ENCODE data around the gene CNN3. TPM values are rescaled to one million over a fixed set of nuclear protein-coding genes. Genes with fewer than 3 reads are reported as not detected.

The CNN3 gene
- total and polyA plus RNA-seq, 2 donors (not counting 3 experiments of a cell fraction or from before 2014, with no cell fraction given), result 174 to 392 TPM

DNA sequence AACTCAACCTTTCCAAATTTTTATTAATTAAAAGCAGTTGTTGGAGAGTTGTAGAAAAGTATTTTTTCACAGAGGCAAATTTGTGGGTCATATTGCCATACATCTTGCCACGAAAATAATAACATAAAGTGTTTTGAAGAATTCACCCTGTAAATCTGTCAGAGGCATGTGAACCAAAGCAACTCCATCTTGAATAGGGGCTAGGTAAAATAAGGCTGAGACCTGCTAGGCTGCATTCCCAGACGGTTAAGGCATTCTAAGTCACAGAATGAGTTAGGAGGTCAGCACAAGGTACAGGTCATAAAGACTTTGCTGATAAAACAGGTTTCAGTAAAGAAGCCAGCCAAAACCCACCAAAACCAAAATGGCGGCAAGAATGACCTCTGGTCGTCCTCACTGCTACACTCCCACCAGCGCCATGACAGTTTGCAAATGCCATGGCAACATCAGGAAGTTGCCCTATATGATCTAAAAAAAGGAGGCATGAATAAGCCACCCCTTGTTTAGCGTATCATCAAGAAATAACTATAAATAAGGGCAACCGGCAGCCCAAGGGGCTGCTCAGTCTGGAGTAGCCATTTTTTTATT lies 4.4 kb upstream of the CNN3 start:
- BruUV-seq (replicated peaks), result no TSS peak
- Histone ChIP-seq H3K27me3 (ENCODE audit: control insufficient read depth in 2 of 2, insufficient read depth in 2 of 2, low read length in 2 of 2) (no peaks in the 10 kb centered on the region), H3K4me1 (ENCODE audit: control insufficient read depth, extremely low read depth, insufficient read depth, low read length) (peaks cover 40% of the 10 kb centered on the region), H2AFZ (ENCODE audit: low read depth, low read length) (no peak overlapping the region), H3K9me1 (replicated peaks; ENCODE audit: control insufficient read depth, extremely low read depth, insufficient read depth, low read length) (no peaks in the 10 kb centered on the region), H3K4me3 (replicated peaks in 1 of 3; ENCODE audit: insufficient read depth in 1 of 3, low read depth in 1 of 3, low read length in 3 of 3) (no peak overlapping the region), H3K36me3 (ENCODE audit: control insufficient read depth in 2 of 2, extremely low read depth in 1 of 2, insufficient read depth in 2 of 2, low read length in 2 of 2) (no peaks in the 10 kb centered on the region), H3K9me3 (replicated peaks; ENCODE audit: control insufficient read depth, insufficient read depth, low read length) (no peaks in the 10 kb centered on the region), H3K79me2 (ENCODE audit: control insufficient read depth, insufficient read depth, low read length) (peaks cover 4% of the 10 kb centered on the region), H4K20me1 (replicated peaks; ENCODE audit: control insufficient read depth, extremely low read depth, insufficient read depth, low read length) (no peaks in the 10 kb centered on the region), H3K9ac (replicated peaks; ENCODE audit: extremely low read depth, insufficient read depth, low read length) (no peak overlapping the region), H3K4me2 (ENCODE audit: insufficient read depth, low read length) (no peak overlapping the region), H3K27ac (ENCODE audit: insufficient read depth, low read depth, low read length) (no peak overlapping the region)
- ChIA-PET CTCF (no interaction called here), POLR2A (no interaction called here)
- no peak for DNase-seq (ENCODE audit: low read depth, low spot score)
- TF ChIP-seq FOS (IDR thresholded peaks at IDR 0.05; ENCODE audit: borderline replicate concordance, insufficient read depth, low read length) (no peak), POLR2A (IDR thresholded peaks at IDR 0.05; ENCODE audit: low read depth, low read length) (no peak), GATA2 (IDR thresholded peaks at IDR 0.05; ENCODE audit: insufficient read depth, insufficient read length, low read depth, low read length) (no peak), MAX (IDR thresholded peaks at IDR 0.05; ENCODE audit: insufficient read depth, insufficient read length) (no peak), CTCF (IDR thresholded peaks at IDR 0.05; ENCODE audit: extremely low read depth in 1 of 2, insufficient read depth in 1 of 2, low read depth in 1 of 2, low read length in 2 of 2) (no peak), JUN (IDR thresholded peaks at IDR 0.05; ENCODE audit: borderline replicate concordance, insufficient read depth, insufficient read length, low read depth) (no peak), POLR2AphosphoS5 (IDR thresholded peaks at IDR 0.05; ENCODE audit: insufficient read depth, low read depth, low read length) (no peak), MYC (IDR thresholded peaks at IDR 0.05; ENCODE audit: low read depth, low read length) (no peak), EZH2 (IDR thresholded peaks at IDR 0.05; ENCODE audit: borderline replicate concordance, low read depth, low read length, severe bottlenecking) (no peak)
- dilution Hi-C loops (cut with MboI; ENCODE audit: extremely low pct_ligation_motif_present, low sequenced_read_pairs), result no loop called here
- no peak for FAIRE-seq
- intact Hi-C loops (cut with micrococcal nuclease), result no loop called here

All from endothelial cell of umbilical vein (primary cell).